NCI-H460 (cell line): ENCODE data around the gene OR4M2. TPM values are rescaled to one million over a fixed set of nuclear protein-coding genes. Genes with fewer than 3 reads are reported as not detected.
"Not testable (repeated sequence)": the region's sequence is repeated elsewhere in the genome, so short reads cannot be mapped to it uniquely, and the experiment has no call there.

Experiments used
- DNase-seq: peaks from one replicate; pipeline ENCODE4 v3.0.0-alpha.2; 2016; ENCODE audit warnings: low read depth; ENCODE audit errors: extremely low read depth
- polyA plus RNA-seq: library from polyadenylated mRNA; depleted of rRNA; stranded (reverse); fragments of >200 nt; gene quantifications from 2 replicates; pipeline ENCODE4 v1.2.3, GENCODE V29; 2014; cell fraction: nucleus; rRNA removed
- total RNA-seq: library from RNA; depleted of rRNA; stranded (reverse); fragments of >200 nt; shearing (Covaris generic); gene quantifications from 2 replicates; pipeline ENCODE4 v1.2.3, GENCODE V29; 2014; rRNA removed

The OR4M2 gene
- not detected in 2 replicates for total RNA-seq
- not detected in 2 replicates for polyA plus RNA-seq

- not testable (repeated sequence) for DNase-seq
Observed at GRCh38 chr15:22080227-22080626, at the start of gene OR4M2. OR4M2 (plus strand) TSS chr15:22080527; CDS start chr15:22080625, 98 bp downstream.

- DNase-seq = not testable (repeated sequence)
Observed at GRCh38 chr15:22069267-22069666, 11.1 kb upstream of the OR4M2 start.

GRCh38 chr15:22081386-22081785 is 1.1 kb downstream of the OR4M2 start:
- not testable (repeated sequence) for DNase-seq

- DNase-seq = not testable (repeated sequence)
Observed at GRCh38 chr15:22098616-22099253, 18.4 kb downstream of the OR4M2 start.

GRCh38 chr15:22099289-22099891 is 19.1 kb downstream of the OR4M2 start:
- DNase-seq = not testable (repeated sequence)

- not testable (repeated sequence) for DNase-seq
Observed at GRCh38 chr15:22122033-22122432, 41.7 kb downstream of the OR4M2 start.

Other genes with a start within 250 kb of the OR4M2 start
- not detected in 2 replicates for gene POTEB, start 202.8 kb upstream of the OR4M2 start, total RNA-seq